H9 (cell line): ENCODE results near the gene TMA7. TPM values are rescaled to one million over a fixed set of nuclear protein-coding genes. Genes with fewer than 3 reads are reported as not detected.

Source experiments
- DNase-seq: peaks from one replicate; pipeline ENCODE4 v3.0.0-alpha.2; 2017
- H2AFZ ChIP-seq: one replicate; pipeline ENCODE4 v1.6.1; 2013; ENCODE audit warnings: mild to moderate bottlenecking, low read length, control low read depth, moderate library complexity
- H2AK5ac ChIP-seq: 2 replicates; pipeline ENCODE4 v1.6.1; 2013; ENCODE audit warnings: low read length, control low read depth, mixed read lengths; ENCODE audit not compliant: insufficient read length
- H2BK120ac ChIP-seq: one replicate; pipeline ENCODE4 v1.6.1; 2013; ENCODE audit warnings: low read depth, mild to moderate bottlenecking, low read length, control low read depth, inconsistent platforms; ENCODE audit not compliant: poor library complexity, severe bottlenecking
- H2BK12ac ChIP-seq: 2 replicates; pipeline ENCODE4 v1.6.1; 2013; ENCODE audit warnings: low read length, control low read depth, mixed read lengths, low read depth; ENCODE audit not compliant: insufficient read length
- H2BK15ac ChIP-seq: 2 replicates; pipeline ENCODE4 v1.6.1; 2013; ENCODE audit warnings: low read depth, low read length, control low read depth
- H2BK20ac ChIP-seq: one replicate; pipeline ENCODE4 v1.6.1; 2013; ENCODE audit warnings: low read depth, mild to moderate bottlenecking, low read length, control low read depth, inconsistent platforms; ENCODE audit not compliant: poor library complexity, severe bottlenecking
- H2BK5ac ChIP-seq: 2 replicates; pipeline ENCODE4 v1.6.1; 2013; ENCODE audit warnings: low read length, control low read depth, mixed read lengths; ENCODE audit not compliant: insufficient read length
- H3K14ac ChIP-seq: 2 replicates; pipeline ENCODE4 v1.6.1; 2013; ENCODE audit warnings: low read length, control low read depth; ENCODE audit not compliant: insufficient read depth
- H3K18ac ChIP-seq: 2 replicates; pipeline ENCODE4 v1.6.1; 2013; ENCODE audit warnings: low read depth, mild to moderate bottlenecking, mixed read lengths, low read length, control low read depth; ENCODE audit not compliant: insufficient read length
- H3K23ac ChIP-seq: 2 replicates; pipeline ENCODE4 v1.6.1; 2013; ENCODE audit warnings: low read length, control low read depth, mixed read lengths, low read depth; ENCODE audit not compliant: insufficient read length
- H3K23me2 ChIP-seq: 2 replicates; pipeline ENCODE4 v1.6.1; 2013; ENCODE audit warnings: low read depth, mild to moderate bottlenecking, mixed read lengths, low read length, control low read depth; ENCODE audit not compliant: insufficient read length, poor library complexity, severe bottlenecking
- H3K27ac ChIP-seq: 2 replicates; pipeline ENCODE4 v1.5.1; 2013; ENCODE audit warnings: low read length, control low read depth, mixed read lengths, low read depth; ENCODE audit not compliant: insufficient read length
- H3K27me3 ChIP-seq: 2 replicates; pipeline ENCODE4 v1.6.1; 2013; ENCODE audit warnings: low read length, control low read depth, inconsistent platforms; ENCODE audit not compliant: insufficient read depth
- H3K4ac ChIP-seq: 2 replicates; pipeline ENCODE4 v1.6.1; 2013; ENCODE audit warnings: low read depth, mild to moderate bottlenecking, control low read depth, inconsistent platforms, low read length, moderate library complexity
- H3K4me1 ChIP-seq: 2 replicates; pipeline ENCODE4 v1.6.1; 2013; ENCODE audit warnings: low read length, control low read depth, inconsistent platforms; ENCODE audit not compliant: insufficient read depth
- H3K4me2 ChIP-seq: 2 replicates; pipeline ENCODE4 v1.6.1; 2013; ENCODE audit warnings: low read length, control low read depth, mixed read lengths; ENCODE audit not compliant: insufficient read length, insufficient read depth
- H3K56ac ChIP-seq: 2 replicates; pipeline ENCODE4 v1.6.1; 2013; ENCODE audit warnings: low read depth, mild to moderate bottlenecking, mixed read lengths, low read length, control low read depth; ENCODE audit not compliant: insufficient read length
- H3K79me1 ChIP-seq: 2 replicates; pipeline ENCODE4 v1.6.1; 2013; ENCODE audit warnings: low read depth, mild to moderate bottlenecking, moderate library complexity, low read length, control low read depth, inconsistent platforms; ENCODE audit not compliant: insufficient read depth, poor library complexity, severe bottlenecking
- H3K79me2 ChIP-seq: 2 replicates; pipeline ENCODE4 v1.6.1; 2013; ENCODE audit warnings: low read length, control low read depth, inconsistent platforms; ENCODE audit not compliant: insufficient read depth
- H3K9ac ChIP-seq: 2 replicates; pipeline ENCODE4 v1.6.1; 2013; ENCODE audit warnings: low read length, control low read depth, mixed read lengths; ENCODE audit not compliant: insufficient read length; ENCODE audit errors: extremely low read depth
- H3K9me3 ChIP-seq: one replicate; pipeline ENCODE4 v1.6.1; 2013; ENCODE audit warnings: low read depth, low read length, inconsistent platforms; ENCODE audit not compliant: control insufficient read depth
- H3T11ph ChIP-seq: one replicate; pipeline ENCODE4 v1.6.1; 2013; ENCODE audit warnings: mild to moderate bottlenecking, low read length, control low read depth, inconsistent platforms
- H4K20me1 ChIP-seq: one replicate; pipeline ENCODE4 v1.6.1; 2013; ENCODE audit not compliant: control insufficient read depth, insufficient read length, insufficient read depth
- H4K5ac ChIP-seq: 2 replicates; pipeline ENCODE4 v1.6.1; 2013; ENCODE audit warnings: low read depth, mild to moderate bottlenecking, mixed read lengths, low read length, control low read depth; ENCODE audit not compliant: insufficient read length
- H4K8ac ChIP-seq: replicated peaks from 2 replicates; pipeline ENCODE4 v1.6.1; 2013; ENCODE audit warnings: low read length, control low read depth, mixed read lengths, low read depth; ENCODE audit not compliant: insufficient read length
- H4K91ac ChIP-seq: 2 replicates; pipeline ENCODE4 v1.6.1; 2013; ENCODE audit warnings: low read depth, mild to moderate bottlenecking, moderate library complexity, mixed read lengths, low read length, control low read depth; ENCODE audit not compliant: insufficient read length
- H3K27ac Mint-ChIP-seq, 3 experiments: 2 replicates in 2 of 3; 3 replicates in 1 of 3; pipeline ENCODE4 v1.8.0; 2020 to 2021; ENCODE audit warnings: mixed read lengths in 3 of 3, mild to moderate bottlenecking in 1 of 3, moderate library complexity in 1 of 3
- H3K27me3 Mint-ChIP-seq: 2 replicates; pipeline ENCODE4 v1.8.0; 2021; ENCODE audit warnings: low read depth, mild to moderate bottlenecking, moderate library complexity, mixed read lengths
- H3K36me3 Mint-ChIP-seq, 3 experiments: 2 replicates in 2 of 3; 3 replicates in 1 of 3; pipeline ENCODE4 v1.8.0; 2020 to 2021; ENCODE audit warnings: low read depth in 3 of 3, mixed read lengths in 3 of 3; ENCODE audit not compliant: insufficient read depth in 1 of 3
- H3K4me1 Mint-ChIP-seq, 2 experiments: 2 replicates each; pipeline ENCODE4 v1.8.0; 2020; ENCODE audit warnings: mixed read lengths in 2 of 2
- H3K4me3 Mint-ChIP-seq, 2 experiments: 2 replicates in 1 of 2; 3 replicates in 1 of 2; pipeline ENCODE4 v1.8.0; 2020 to 2021; ENCODE audit warnings: mild to moderate bottlenecking in 2 of 2, mixed read lengths in 2 of 2, moderate library complexity in 1 of 2
- H3K9me3 Mint-ChIP-seq, 2 experiments: 2 replicates in 1 of 2; 3 replicates in 1 of 2; pipeline ENCODE4 v1.8.0; 2020; ENCODE audit warnings: mild to moderate bottlenecking in 2 of 2, mixed read lengths in 2 of 2, moderate library complexity in 1 of 2
- WGBS: extraction: QIAGEN DNeasy Blood & Tissue Kit; methylation state at CpG from one replicate; pipeline ENCODE4 v1.1.7; 2013; ENCODE audit warnings: missing lambda C conversion rate, low lambda C conversion rate, mixed read lengths; ENCODE audit not compliant: insufficient read length; ENCODE audit errors: extremely low coverage; 5-methylcytosine and 5-hydroxymethylcytosine counted together
- total RNA-seq: library from RNA; stranded (reverse); gene quantifications from 2 replicates; pipeline ENCODE4 v1.2.1, GENCODE V29; 2021
- TF ChIP-seq, protein P1 (sequence below): fragments of 200-600 bp; sonication (generic); conservative IDR thresholded peaks from 3 replicates; pipeline ENCODE4 v1.8.0; 2021; ENCODE audit warnings: antibody characterized with exemption, mild to moderate bottlenecking

Gene TMA7
- total RNA-seq, 1 experiment from 2014 or later: 305 TPM

- H4K91ac ChIP-seq: no peak overlapping the region
- TF ChIP-seq, protein P1, sequence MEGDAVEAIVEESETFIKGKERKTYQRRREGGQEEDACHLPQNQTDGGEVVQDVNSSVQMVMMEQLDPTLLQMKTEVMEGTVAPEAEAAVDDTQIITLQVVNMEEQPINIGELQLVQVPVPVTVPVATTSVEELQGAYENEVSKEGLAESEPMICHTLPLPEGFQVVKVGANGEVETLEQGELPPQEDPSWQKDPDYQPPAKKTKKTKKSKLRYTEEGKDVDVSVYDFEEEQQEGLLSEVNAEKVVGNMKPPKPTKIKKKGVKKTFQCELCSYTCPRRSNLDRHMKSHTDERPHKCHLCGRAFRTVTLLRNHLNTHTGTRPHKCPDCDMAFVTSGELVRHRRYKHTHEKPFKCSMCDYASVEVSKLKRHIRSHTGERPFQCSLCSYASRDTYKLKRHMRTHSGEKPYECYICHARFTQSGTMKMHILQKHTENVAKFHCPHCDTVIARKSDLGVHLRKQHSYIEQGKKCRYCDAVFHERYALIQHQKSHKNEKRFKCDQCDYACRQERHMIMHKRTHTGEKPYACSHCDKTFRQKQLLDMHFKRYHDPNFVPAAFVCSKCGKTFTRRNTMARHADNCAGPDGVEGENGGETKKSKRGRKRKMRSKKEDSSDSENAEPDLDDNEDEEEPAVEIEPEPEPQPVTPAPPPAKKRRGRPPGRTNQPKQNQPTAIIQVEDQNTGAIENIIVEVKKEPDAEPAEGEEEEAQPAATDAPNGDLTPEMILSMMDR: no peak
- no CpG with 5 or more reads among the region's 7 CpGs for WGBS
- H3K4me1 ChIP-seq: no peaks in the 10 kb centered on the region
- no peak overlapping the region for H2AK5ac ChIP-seq
- H3K36me3 Mint-ChIP-seq: peaks cover 13 to 32% (median 32%) of the 10 kb centered on the region in 3 experiments
- no peak overlapping the region for H3K4me3 Mint-ChIP-seq
- H2BK15ac ChIP-seq: no peak overlapping the region
- H3K27me3 Mint-ChIP-seq: no peaks in the 10 kb centered on the region; the same call in 1 of the 2 replicates
- no peak overlapping the region for H3K9ac ChIP-seq
- H3K4ac ChIP-seq: no peak overlapping the region
- no peak for DNase-seq
- H3K9me3 Mint-ChIP-seq: no peaks in the 10 kb centered on the region; a peak in 1 of 5 replicates
- H3K14ac ChIP-seq: no peak overlapping the region
- no peak overlapping the region for H2BK20ac ChIP-seq
- no peak overlapping the region for H2AFZ ChIP-seq
- H3K4me2 ChIP-seq: no peak overlapping the region
- no peaks in the 10 kb centered on the region for H3K27me3 ChIP-seq
- peaks cover 16 to 26% of the 10 kb centered on the region in 2 experiments for H3K4me1 Mint-ChIP-seq
- no peak overlapping the region for H2BK120ac ChIP-seq
- H3K9me3 ChIP-seq: no peaks in the 10 kb centered on the region
- no peak overlapping the region for H3T11ph ChIP-seq
- H3K27ac ChIP-seq: no peak overlapping the region
- H3K18ac ChIP-seq: no peak overlapping the region
- no peak overlapping the region for H4K8ac ChIP-seq
- H3K56ac ChIP-seq: no peak overlapping the region
- peaks cover 2% of the 10 kb centered on the region for H3K23me2 ChIP-seq
- no peaks in the 10 kb centered on the region; the same call in 1 of the 2 replicates for H3K79me2 ChIP-seq
- no peak overlapping the region for H3K23ac ChIP-seq
- no peak overlapping the region for H2BK12ac ChIP-seq
- H3K79me1 ChIP-seq: no peaks in the 10 kb centered on the region
- H4K20me1 ChIP-seq: no peaks in the 10 kb centered on the region
- H4K5ac ChIP-seq: no peak overlapping the region
- H3K27ac Mint-ChIP-seq: peak overlapping the region; percentile 49 to 90 (median 81); a peak in 6 of 7 replicates
- H2BK5ac ChIP-seq: no peak overlapping the region
These were observed 27.6 kb downstream of the TMA7 start for GRCh38 chr3:48467473-48468267.
